HEK293 (cell line): ENCODE measurements around the gene RNF31.

ENCODE experiments used
- GLI2 ChIP-seq: fragments of 450-650 bp; formaldehyde crosslinking; IDR thresholded peaks from 2 replicates; pipeline ENCODE4; 2017; ENCODE audit warnings: missing biosample characterization, missing genetic modification characterization, low read depth, borderline replicate concordance
- YY1 ChIP-seq: fragments of 450-650 bp; formaldehyde crosslinking; IDR thresholded peaks from 2 replicates; pipeline ENCODE4 v1.5.1; 2018; ENCODE audit warnings: missing biosample characterization, missing genetic modification characterization
- ZNF175 ChIP-seq: fragments of 450-650 bp; formaldehyde crosslinking; IDR thresholded peaks from 2 replicates; pipeline ENCODE4 v1.5.1; 2016; ENCODE audit warnings: missing biosample characterization, missing genetic modification characterization
- ZNF274 ChIP-seq, 2 experiments: fragments of 200-500 bp in 1 of 2; fragments of 450-650 bp in 1 of 2; sonication (Bioruptor generic) in 1 of 2; formaldehyde crosslinking in 1 of 2; IDR thresholded peaks; 2 replicates each; pipeline versions ENCODE4 v1.5.1 to v1.6.1; 2014 to 2016; ENCODE audit warnings: borderline replicate concordance in 1 of 2, inconsistent platforms in 1 of 2, low read length in 1 of 2, missing biosample characterization in 1 of 2, missing genetic modification characterization in 1 of 2
- ZNF324 ChIP-seq: fragments of 450-650 bp; formaldehyde crosslinking; IDR thresholded peaks from 2 replicates; pipeline ENCODE4 v1.5.1; 2016; ENCODE audit warnings: missing biosample characterization, missing genetic modification characterization
- ZNF670 ChIP-seq: fragments of 450-650 bp; formaldehyde crosslinking; IDR thresholded peaks from 2 replicates; pipeline ENCODE4 v1.5.1; 2016; ENCODE audit warnings: missing biosample characterization, missing genetic modification characterization, low read depth
- TF ChIP-seq, protein P1 (sequence below): fragments of 450-650 bp; formaldehyde crosslinking; IDR thresholded peaks from 2 replicates; pipeline ENCODE4 v1.5.1; 2016; ENCODE audit warnings: missing biosample characterization, missing genetic modification characterization
- TF ChIP-seq, protein P2 (sequence below): fragments of 450-650 bp; formaldehyde crosslinking; IDR thresholded peaks from 2 replicates; pipeline ENCODE4 v1.5.1; 2016; ENCODE audit warnings: missing biosample characterization, missing genetic modification characterization
- TF ChIP-seq, protein P3 (sequence below): fragments of 450-650 bp; formaldehyde crosslinking; IDR thresholded peaks from 2 replicates; pipeline ENCODE4 v1.5.1; 2016; ENCODE audit warnings: missing biosample characterization, missing genetic modification characterization, borderline replicate concordance

DNA sequence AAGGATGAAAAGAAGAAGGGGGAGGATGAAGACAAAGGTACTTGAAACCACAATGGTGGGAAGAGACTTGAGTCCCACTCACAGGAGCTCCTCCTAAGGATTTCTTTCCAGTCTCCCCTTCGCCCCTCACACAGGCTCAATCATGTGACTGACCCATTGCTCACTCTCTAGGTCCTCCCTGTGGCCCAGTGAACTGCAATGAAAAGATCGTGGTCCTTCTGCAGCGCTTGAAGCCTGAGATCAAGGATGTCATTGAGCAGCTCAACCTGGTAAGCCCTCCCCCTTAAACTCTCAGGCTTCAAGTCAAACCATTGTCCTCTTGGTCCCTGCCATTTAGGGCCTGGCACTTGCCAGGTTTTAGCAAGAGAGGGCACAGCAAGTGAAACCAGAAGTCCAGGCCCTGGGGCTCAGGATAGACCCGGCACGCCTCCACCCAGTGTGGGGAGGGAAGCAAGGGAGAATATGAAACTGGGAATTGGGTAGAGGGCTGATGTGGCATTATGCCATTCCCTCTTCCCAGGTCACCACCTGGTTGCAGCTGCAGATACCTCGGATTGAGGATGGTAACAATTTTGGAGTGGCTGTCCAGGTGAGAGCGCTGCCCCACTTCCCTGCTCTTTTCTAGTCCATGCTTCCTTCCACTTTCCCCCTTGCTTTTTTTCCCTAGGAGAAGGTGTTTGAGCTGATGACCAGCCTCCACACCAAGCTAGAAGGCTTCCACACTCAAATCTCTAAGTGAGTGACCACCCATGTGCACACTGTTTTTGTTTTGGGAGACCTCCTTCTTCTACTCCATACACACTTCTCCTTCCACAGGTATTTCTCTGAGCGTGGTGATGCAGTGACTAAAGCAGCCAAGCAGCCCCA, 9.5 kb upstream of the RNF31 start:
- TF ChIP-seq, protein P1, sequence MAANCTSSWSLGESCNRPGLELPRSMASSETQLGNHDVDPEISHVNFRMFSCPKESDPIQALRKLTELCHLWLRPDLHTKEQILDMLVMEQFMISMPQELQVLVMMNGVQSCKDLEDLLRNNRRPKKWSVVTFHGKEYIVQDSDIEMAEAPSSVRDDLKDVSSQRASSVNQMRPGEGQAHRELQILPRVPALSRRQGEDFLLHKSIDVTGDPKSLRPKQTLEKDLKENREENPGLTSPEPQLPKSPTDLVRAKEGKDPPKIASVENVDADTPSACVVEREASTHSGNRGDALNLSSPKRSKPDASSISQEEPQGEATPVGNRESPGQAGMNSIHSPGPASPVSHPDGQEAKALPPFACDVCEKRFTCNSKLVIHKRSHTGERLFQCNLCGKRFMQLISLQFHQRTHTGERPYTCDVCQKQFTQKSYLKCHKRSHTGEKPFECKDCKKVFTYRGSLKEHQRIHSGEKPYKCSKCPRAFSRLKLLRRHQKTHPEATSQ (tag by site-specific recombination), result no peak
- TF ChIP-seq ZNF274 (IDR thresholded peaks at IDR 0.05; ENCODE audit: low read length), result no peak
- no peak for TF ChIP-seq ZNF274 (tag by site-specific recombination; IDR thresholded peaks at IDR 0.05; ENCODE audit: borderline replicate concordance)
- TF ChIP-seq ZNF324 (tag by site-specific recombination), result no peak
- no peak for TF ChIP-seq YY1
- TF ChIP-seq, protein P2, sequence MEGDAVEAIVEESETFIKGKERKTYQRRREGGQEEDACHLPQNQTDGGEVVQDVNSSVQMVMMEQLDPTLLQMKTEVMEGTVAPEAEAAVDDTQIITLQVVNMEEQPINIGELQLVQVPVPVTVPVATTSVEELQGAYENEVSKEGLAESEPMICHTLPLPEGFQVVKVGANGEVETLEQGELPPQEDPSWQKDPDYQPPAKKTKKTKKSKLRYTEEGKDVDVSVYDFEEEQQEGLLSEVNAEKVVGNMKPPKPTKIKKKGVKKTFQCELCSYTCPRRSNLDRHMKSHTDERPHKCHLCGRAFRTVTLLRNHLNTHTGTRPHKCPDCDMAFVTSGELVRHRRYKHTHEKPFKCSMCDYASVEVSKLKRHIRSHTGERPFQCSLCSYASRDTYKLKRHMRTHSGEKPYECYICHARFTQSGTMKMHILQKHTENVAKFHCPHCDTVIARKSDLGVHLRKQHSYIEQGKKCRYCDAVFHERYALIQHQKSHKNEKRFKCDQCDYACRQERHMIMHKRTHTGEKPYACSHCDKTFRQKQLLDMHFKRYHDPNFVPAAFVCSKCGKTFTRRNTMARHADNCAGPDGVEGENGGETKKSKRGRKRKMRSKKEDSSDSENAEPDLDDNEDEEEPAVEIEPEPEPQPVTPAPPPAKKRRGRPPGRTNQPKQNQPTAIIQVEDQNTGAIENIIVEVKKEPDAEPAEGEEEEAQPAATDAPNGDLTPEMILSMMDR, result no peak
- TF ChIP-seq, protein P3, sequence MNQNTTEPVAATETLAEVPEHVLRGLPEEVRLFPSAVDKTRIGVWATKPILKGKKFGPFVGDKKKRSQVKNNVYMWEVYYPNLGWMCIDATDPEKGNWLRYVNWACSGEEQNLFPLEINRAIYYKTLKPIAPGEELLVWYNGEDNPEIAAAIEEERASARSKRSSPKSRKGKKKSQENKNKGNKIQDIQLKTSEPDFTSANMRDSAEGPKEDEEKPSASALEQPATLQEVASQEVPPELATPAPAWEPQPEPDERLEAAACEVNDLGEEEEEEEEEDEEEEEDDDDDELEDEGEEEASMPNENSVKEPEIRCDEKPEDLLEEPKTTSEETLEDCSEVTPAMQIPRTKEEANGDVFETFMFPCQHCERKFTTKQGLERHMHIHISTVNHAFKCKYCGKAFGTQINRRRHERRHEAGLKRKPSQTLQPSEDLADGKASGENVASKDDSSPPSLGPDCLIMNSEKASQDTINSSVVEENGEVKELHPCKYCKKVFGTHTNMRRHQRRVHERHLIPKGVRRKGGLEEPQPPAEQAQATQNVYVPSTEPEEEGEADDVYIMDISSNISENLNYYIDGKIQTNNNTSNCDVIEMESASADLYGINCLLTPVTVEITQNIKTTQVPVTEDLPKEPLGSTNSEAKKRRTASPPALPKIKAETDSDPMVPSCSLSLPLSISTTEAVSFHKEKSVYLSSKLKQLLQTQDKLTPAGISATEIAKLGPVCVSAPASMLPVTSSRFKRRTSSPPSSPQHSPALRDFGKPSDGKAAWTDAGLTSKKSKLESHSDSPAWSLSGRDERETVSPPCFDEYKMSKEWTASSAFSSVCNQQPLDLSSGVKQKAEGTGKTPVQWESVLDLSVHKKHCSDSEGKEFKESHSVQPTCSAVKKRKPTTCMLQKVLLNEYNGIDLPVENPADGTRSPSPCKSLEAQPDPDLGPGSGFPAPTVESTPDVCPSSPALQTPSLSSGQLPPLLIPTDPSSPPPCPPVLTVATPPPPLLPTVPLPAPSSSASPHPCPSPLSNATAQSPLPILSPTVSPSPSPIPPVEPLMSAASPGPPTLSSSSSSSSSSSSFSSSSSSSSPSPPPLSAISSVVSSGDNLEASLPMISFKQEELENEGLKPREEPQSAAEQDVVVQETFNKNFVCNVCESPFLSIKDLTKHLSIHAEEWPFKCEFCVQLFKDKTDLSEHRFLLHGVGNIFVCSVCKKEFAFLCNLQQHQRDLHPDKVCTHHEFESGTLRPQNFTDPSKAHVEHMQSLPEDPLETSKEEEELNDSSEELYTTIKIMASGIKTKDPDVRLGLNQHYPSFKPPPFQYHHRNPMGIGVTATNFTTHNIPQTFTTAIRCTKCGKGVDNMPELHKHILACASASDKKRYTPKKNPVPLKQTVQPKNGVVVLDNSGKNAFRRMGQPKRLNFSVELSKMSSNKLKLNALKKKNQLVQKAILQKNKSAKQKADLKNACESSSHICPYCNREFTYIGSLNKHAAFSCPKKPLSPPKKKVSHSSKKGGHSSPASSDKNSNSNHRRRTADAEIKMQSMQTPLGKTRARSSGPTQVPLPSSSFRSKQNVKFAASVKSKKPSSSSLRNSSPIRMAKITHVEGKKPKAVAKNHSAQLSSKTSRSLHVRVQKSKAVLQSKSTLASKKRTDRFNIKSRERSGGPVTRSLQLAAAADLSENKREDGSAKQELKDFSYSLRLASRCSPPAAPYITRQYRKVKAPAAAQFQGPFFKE, result no peak
- TF ChIP-seq ZNF175 (tag by site-specific recombination), result no peak
- TF ChIP-seq ZNF670, result no peak
- TF ChIP-seq GLI2 (tag by site-specific recombination), result no peak
